ENCODE measurements around the gene HAGHL. TPM values are rescaled to one million over a fixed set of nuclear protein-coding genes. Genes with fewer than 3 reads are reported as not detected.

HAGHL gene
- total RNA-seq, 1 experiment from 2014 or later, result 74.8 TPM

- ChIA-PET RAD21 (ENCODE audit: low non-redundant PET in 1 of 2, low total read pairs in 2 of 2, uncharacterized antibody in 2 of 2, unreplicated experiment in 2 of 2) (no interaction called here), POLR2A (no interaction called here), CTCF (interaction anchor here (0.9 to 1.4 kb wide), 2 partner anchors 9 to 417 kb away, joined by 3 to 6 read pairs; no protein-coding TSS in a partner anchor)
- H3K9ac ChIP-seq (ENCODE audit: low read length), result no peak overlapping the region
- no peaks in the 10 kb centered on the region for H3K9me2 ChIP-seq (ENCODE audit: insufficient read depth)
- no peaks in the 10 kb centered on the region for H3K9me3 ChIP-seq (ENCODE audit: control insufficient read depth in 1 of 2, insufficient read depth in 1 of 2, low read depth in 1 of 2, low read length in 2 of 2)
- no peak for ATAC-seq
- BruUV-seq (replicated peaks), result no TSS peak
- H3K4me2 ChIP-seq (ENCODE audit: low read length), result 0 out of 2 replicates have a peak overlapping the region, but pooled peaks have one; percentile 97
- H3K27me3 ChIP-seq (ENCODE audit: insufficient read depth, low read length), result no peaks in the 10 kb centered on the region
- H3K79me2 ChIP-seq (ENCODE audit: insufficient read depth, low read length), result peaks cover 42% of the 10 kb centered on the region
- TF ChIP-seq SP1 (IDR thresholded peaks at IDR 0.05; ENCODE audit: low read depth) (no peak), MAX (IDR thresholded peaks at IDR 0.05) (no peak), TCF7L2 (IDR thresholded peaks at IDR 0.05; ENCODE audit: borderline replicate concordance, extremely low read depth, insufficient read depth, insufficient read length) (no peak), CBX3 (IDR thresholded peaks at IDR 0.05; ENCODE audit: low read depth) (no peak)
- H3K4me1 ChIP-seq (ENCODE audit: control insufficient read depth in 1 of 2, insufficient read depth in 2 of 2, low read length in 2 of 2), result peaks cover 21 to 59% of the 10 kb centered on the region in 2 experiments
- intact Hi-C loops (cut with micrococcal nuclease), result no loop called here
- no peak for DNase-seq (ENCODE audit: low read depth, low spot score)
- no peaks in the 10 kb centered on the region for H4K20me1 ChIP-seq (ENCODE audit: insufficient read depth)
- no peak overlapping the region for H3K4me3 ChIP-seq (replicated peaks in 1 of 2; ENCODE audit: low read depth in 1 of 2, low read length in 2 of 2)
- peaks cover 0 to 26% of the 10 kb centered on the region in 2 experiments; a peak in 2 of 4 replicates for H3K36me3 ChIP-seq (ENCODE audit: control insufficient read depth in 1 of 2, insufficient read depth in 2 of 2, low read length in 2 of 2)
- peak overlapping the region; percentile 0; the same call in 1 of the 2 replicates for H3K27ac ChIP-seq (ENCODE audit: low read depth, low read length)
- no peak overlapping the region for H2AFZ ChIP-seq (ENCODE audit: low read depth, low read length, poor library complexity, severe bottlenecking)
These were observed 40.2 kb upstream of the HAGHL start for GRCh38 chr16:686459-687260.

- H3K9me2 ChIP-seq (ENCODE audit: insufficient read depth), result no peaks in the 10 kb centered on the region
- H3K27me3 ChIP-seq (ENCODE audit: insufficient read depth, low read length), result no peaks in the 10 kb centered on the region
- TF ChIP-seq RAD21 (IDR thresholded peaks at IDR 0.05; ENCODE audit: low read depth) (no peak), SP1 (IDR thresholded peaks at IDR 0.05; ENCODE audit: low read depth) (no peak)
- CTCF ChIA-PET, result no interaction called here
- no TSS peak for BruUV-seq (replicated peaks)
- ATAC-seq, result no peak
- H3K4me3 ChIP-seq (replicated peaks in 1 of 2; ENCODE audit: low read depth in 1 of 2, low read length in 2 of 2), result no peak overlapping the region
- DNase-seq (ENCODE audit: low read depth, low spot score), result no peak
- no peak overlapping the region for H3K27ac ChIP-seq (ENCODE audit: low read depth, low read length)
- H3K9me3 ChIP-seq (ENCODE audit: control insufficient read depth in 1 of 2, insufficient read depth in 1 of 2, low read depth in 1 of 2, low read length in 2 of 2), result no peaks in the 10 kb centered on the region
- POLR2A ChIA-PET, result no interaction called here
- H3K4me2 ChIP-seq (ENCODE audit: low read length), result no peak overlapping the region
- peaks cover 34% of the 10 kb centered on the region for H3K79me2 ChIP-seq (ENCODE audit: insufficient read depth, low read length)
- peaks cover 16 to 50% of the 10 kb centered on the region in 2 experiments for H3K4me1 ChIP-seq (ENCODE audit: control insufficient read depth in 1 of 2, insufficient read depth in 2 of 2, low read length in 2 of 2)
- H3K36me3 ChIP-seq (ENCODE audit: control insufficient read depth in 1 of 2, insufficient read depth in 2 of 2, low read length in 2 of 2), result peaks cover 0 to 17% of the 10 kb centered on the region in 2 experiments; a peak in 2 of 4 replicates
- no peak overlapping the region for H3K9ac ChIP-seq (ENCODE audit: low read length)
- RAD21 ChIA-PET (ENCODE audit: low non-redundant PET in 1 of 2, low total read pairs in 2 of 2, uncharacterized antibody in 2 of 2, unreplicated experiment in 2 of 2), result no interaction called here
- no peaks in the 10 kb centered on the region for H4K20me1 ChIP-seq (ENCODE audit: insufficient read depth)
- H2AFZ ChIP-seq (ENCODE audit: low read depth, low read length, poor library complexity, severe bottlenecking), result no peak overlapping the region
- intact Hi-C loops (cut with micrococcal nuclease), result no loop called here
These were observed 39.4 kb upstream of the HAGHL start for GRCh38 chr16:687499-687898.
